ENCODE results near the gene PFKP. TPM values are rescaled to one million over a fixed set of nuclear protein-coding genes. Genes with fewer than 3 reads are reported as not detected.

The PFKP gene
- total RNA-seq, 4 donors from 2014 or later = 54.9 to 79.3 (median 65.5) TPM

- H3K4me3 ChIP-seq (ENCODE audit: low read depth, poor library complexity, severe bottlenecking) = no peak overlapping the region
- DNase-seq (ENCODE audit: low spot score in 2 of 2) = no peak
- no peak for TF ChIP-seq CTCF (IDR thresholded peaks at IDR 0.05)
- no peak for TF ChIP-seq POLR2A (IDR thresholded peaks at IDR 0.05)
- intact Hi-C loops (cut with DNase I; ENCODE audit: low total_unique reads) = no loop called here
- 76 to 83% methylated on average over 10 of the region's 10 CpGs for WGBS, 2 donors
Measured at GRCh38 chr10:3074985-3075600, 7.7 kb downstream of the PFKP start.

DNA sequence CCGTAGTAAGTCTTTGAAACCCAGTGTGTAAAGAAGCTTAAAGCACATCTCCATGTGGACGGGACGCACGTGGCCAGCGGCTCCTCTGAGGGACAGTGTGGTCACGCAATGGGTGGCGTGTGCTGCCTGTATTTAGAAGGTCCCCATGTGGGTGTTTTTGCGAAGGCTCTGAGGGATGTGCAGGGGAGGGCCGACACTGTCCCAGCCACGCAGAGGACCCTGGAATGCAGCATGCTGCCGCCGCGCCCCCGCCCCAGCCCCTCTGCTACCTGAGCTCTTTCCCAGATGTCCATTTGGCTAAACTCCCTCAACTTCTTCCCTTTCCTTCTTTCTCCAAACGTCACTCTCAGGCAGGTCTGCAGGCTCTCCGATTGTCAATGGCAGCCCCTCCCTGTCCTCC lies 8.8 kb downstream of the PFKP start:
- TF ChIP-seq POLR2A (IDR thresholded peaks at IDR 0.05) (no peak), CTCF (IDR thresholded peaks at IDR 0.05) (no peak)
- 93 to 94% methylated on average over 16 of the region's 16 CpGs for WGBS, 2 donors
- intact Hi-C loops (cut with DNase I; ENCODE audit: low total_unique reads) = no loop called here
- H3K4me3 ChIP-seq (ENCODE audit: low read depth, poor library complexity, severe bottlenecking) = no peak overlapping the region
- no peak for DNase-seq (ENCODE audit: low spot score in 2 of 2)

DNA sequence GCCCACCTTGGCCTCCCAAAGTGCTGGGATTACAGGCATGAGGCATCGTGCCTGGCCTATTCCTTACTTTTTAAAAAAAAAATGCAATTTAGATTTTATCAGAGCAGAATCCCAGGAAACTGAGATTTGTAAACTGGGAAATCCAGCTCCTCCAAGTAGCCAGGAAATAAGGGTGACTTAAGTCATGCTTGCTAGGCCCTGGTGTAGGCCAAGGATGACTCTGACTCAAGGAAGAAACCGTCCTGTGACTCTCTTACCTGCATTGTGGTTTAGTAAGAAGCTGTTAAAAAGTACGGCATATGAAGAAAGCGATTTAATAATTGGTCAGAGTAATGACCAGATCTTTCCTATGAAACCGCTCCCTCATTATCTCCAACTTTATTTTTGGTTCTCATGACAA lies 10.2 kb downstream of the PFKP start:
- WGBS, 2 donors = 90 to 92% methylated on average over 5 of the region's 5 CpGs
- TF ChIP-seq POLR2A (IDR thresholded peaks at IDR 0.05) (no peak), CTCF (IDR thresholded peaks at IDR 0.05) (no peak)
- intact Hi-C loops (cut with DNase I; ENCODE audit: low total_unique reads) = no loop called here
- H3K4me3 ChIP-seq (ENCODE audit: low read depth, poor library complexity, severe bottlenecking) = no peak overlapping the region
- no peak for DNase-seq (ENCODE audit: low spot score in 2 of 2)

DNA sequence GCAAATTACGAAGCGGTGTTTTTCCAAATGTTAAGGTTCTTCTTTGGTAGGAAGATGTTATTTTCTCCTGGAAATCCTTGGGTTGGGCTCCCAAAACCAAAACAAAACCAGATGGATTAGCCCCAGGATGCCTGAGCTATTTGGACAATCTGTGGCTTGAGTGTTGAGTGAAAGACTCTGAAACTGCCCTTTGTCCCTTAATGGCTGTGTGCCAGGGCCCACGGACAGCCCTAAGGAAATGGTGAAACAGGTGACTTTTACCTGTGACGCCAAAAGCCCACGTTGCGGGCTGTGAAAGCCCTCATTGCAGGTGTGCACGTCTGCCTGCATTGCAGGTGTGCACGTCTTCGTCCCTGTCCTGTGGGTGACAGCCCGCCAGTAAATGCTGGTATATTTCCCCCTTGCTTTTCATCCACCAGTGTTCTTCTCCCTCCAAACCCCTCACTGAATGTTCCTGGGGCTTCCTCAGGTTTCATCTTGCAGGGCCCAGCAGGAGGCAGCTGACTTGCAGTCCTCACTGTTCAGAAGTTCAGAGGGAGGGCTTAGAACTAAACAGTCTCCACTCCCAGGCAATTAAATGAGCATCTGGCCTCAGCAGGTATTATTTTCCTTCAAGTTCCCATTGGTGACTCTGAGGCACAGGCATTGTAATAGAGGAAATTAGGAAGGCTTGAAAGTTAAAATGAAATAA lies 10.7 kb downstream of the PFKP start:
- no peak overlapping the region for H3K4me3 ChIP-seq (ENCODE audit: low read depth, poor library complexity, severe bottlenecking)
- no peak for DNase-seq (ENCODE audit: low spot score in 2 of 2)
- intact Hi-C loops (cut with DNase I; ENCODE audit: low total_unique reads) = no loop called here
- TF ChIP-seq POLR2A (IDR thresholded peaks at IDR 0.05) (no peak), CTCF (IDR thresholded peaks at IDR 0.05) (no peak)
- WGBS, 2 donors = 82 to 87% methylated on average over 10 of the region's 10 CpGs

DNA sequence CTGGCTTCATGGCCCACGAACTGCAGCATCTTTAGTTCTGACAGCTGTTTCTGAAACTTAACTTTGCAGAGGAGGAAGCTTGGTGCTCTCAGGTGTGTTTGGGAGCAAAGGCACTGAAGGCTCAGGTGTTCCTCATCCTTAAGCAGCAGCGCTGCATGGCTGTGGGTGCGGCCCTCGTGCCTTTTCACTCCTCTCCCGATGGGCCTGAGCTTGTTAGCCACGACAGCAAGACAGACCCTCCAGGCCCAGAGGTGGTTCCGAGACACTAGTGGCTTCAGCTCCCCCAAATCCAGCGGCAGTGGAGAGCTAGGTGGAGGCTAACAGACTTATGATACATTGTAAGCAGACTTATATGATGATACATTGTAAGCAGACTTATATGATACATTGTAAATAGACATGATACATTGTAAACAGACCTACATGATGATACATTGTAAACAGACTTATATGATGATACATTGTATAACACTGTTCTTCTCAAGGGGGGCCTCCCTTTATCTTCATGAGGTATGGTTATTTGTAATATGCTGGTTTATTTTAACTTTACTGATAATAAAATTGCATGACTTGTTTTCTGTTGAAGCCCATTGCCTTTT lies 14.1 kb downstream of the PFKP start:
- 82 to 87% methylated on average over 8 of the region's 8 CpGs for WGBS, 2 donors
- intact Hi-C loops (cut with DNase I; ENCODE audit: low total_unique reads) = no loop called here
- no peak for DNase-seq (ENCODE audit: low spot score in 2 of 2)
- no peak overlapping the region for H3K4me3 ChIP-seq (ENCODE audit: low read depth, poor library complexity, severe bottlenecking)
- TF ChIP-seq CTCF (IDR thresholded peaks at IDR 0.05) = no peak
- no peak for TF ChIP-seq POLR2A (IDR thresholded peaks at IDR 0.05)

All from lower leg skin (tissue), 4 donors.